GM21723 (cell line): ENCODE data around the gene MORC4.

Experiments
- ATAC-seq: cut with Tn5 transposase; IDR thresholded peaks from one replicate; pipeline ENCODE4 v1.9.1; 2021; ENCODE audit warnings: mild to moderate bottlenecking, moderate library complexity; ENCODE audit not compliant: unreplicated experiment

Gene MORC4

GRCh38 chrX:106912864-106913263 is 87.1 kb downstream of the MORC4 start:
- no peak for ATAC-seq

GRCh38 chrX:106906361-106906760 is 93.7 kb downstream of the MORC4 start:
- no peak for ATAC-seq

- ATAC-seq: no peak
These were observed 94.8 kb downstream of the MORC4 start for GRCh38 chrX:106905064-106905708.

- no peak for ATAC-seq
These were observed 96.0 kb downstream of the MORC4 start for GRCh38 chrX:106903856-106904528.

- ATAC-seq: no peak
These were observed 96.7 kb downstream of the MORC4 start, which contains the start of gene RIPPLY1 for GRCh38 chrX:106903291-106903824. Gene RIPPLY1, minus strand, starts transcription at chrX:106903341. Its CDS starts 54 bp downstream, at chrX:106903287.

- no peak for ATAC-seq
These were observed 97.3 kb downstream of the MORC4 start for GRCh38 chrX:106902684-106903083.

- no peak for ATAC-seq
These were observed 98.2 kb downstream of the MORC4 start for GRCh38 chrX:106901781-106902219.

- no peak for ATAC-seq
These were observed 98.7 kb downstream of the MORC4 start for GRCh38 chrX:106901341-106901740.

- no peak for ATAC-seq
These were observed 100.2 kb downstream of the MORC4 start for GRCh38 chrX:106899841-106900240.

GRCh38 chrX:106899276-106899675 is 100.7 kb downstream of the MORC4 start:
- ATAC-seq: no peak

- ATAC-seq: peak; percentile 72
These were observed 101.5 kb downstream of the MORC4 start for GRCh38 chrX:106898462-106898861.

GRCh38 chrX:106897259-106897658 is 102.8 kb downstream of the MORC4 start:
- no peak for ATAC-seq

GRCh38 chrX:106894978-106895452 is 105.0 kb downstream of the MORC4 start:
- ATAC-seq: no peak

GRCh38 chrX:106894392-106894909 is 105.6 kb downstream of the MORC4 start:
- peak; percentile 86 for ATAC-seq

GRCh38 chrX:106891762-106892460 is 108.1 kb downstream of the MORC4 start:
- ATAC-seq: no peak
